Stimulated activated effector memory CD8-positive, alpha-beta T cell treated with anti-CD3 and anti-CD28 coated beads, Interleukin-12 subunit alpha, Interleukin-12 subunit beta, amount 100 ng/mL, for 72 hours (primary cell): ENCODE measurements around the gene PKIG.
"Not testable (repeated sequence)": the region's sequence is repeated elsewhere in the genome, so short reads cannot be mapped to it uniquely, and the experiment has no call there.

Experiments used
- ATAC-seq: fragments of 150-1000 bp; cut with Tn5 transposase; 2 replicates; pipeline ENCODE4 v1.10.0; 2021
- DNase-seq, 2 donors: peaks; one replicate each; pipeline ENCODE4 v3.0.0; 2021 to 2022; ENCODE audit warnings: low spot score in 2 of 2
- H3K27ac Mint-ChIP-seq: one replicate; pipeline ENCODE4 v1.8.0; 2022; ENCODE audit warnings: mild to moderate bottlenecking, mixed read lengths
- H3K36me3 Mint-ChIP-seq: one replicate; pipeline ENCODE4 v1.8.0; 2022; ENCODE audit warnings: mild to moderate bottlenecking, mixed read lengths
- H3K4me1 Mint-ChIP-seq: one replicate; pipeline ENCODE4 v1.8.0; 2022; ENCODE audit warnings: mixed read lengths
- H3K4me3 Mint-ChIP-seq: one replicate; pipeline ENCODE4 v1.8.0; 2022; ENCODE audit warnings: mild to moderate bottlenecking, mixed read lengths
- H3K9me3 Mint-ChIP-seq: one replicate; pipeline ENCODE4 v1.8.0; 2022; ENCODE audit warnings: mixed read lengths

PKIG gene

DNA sequence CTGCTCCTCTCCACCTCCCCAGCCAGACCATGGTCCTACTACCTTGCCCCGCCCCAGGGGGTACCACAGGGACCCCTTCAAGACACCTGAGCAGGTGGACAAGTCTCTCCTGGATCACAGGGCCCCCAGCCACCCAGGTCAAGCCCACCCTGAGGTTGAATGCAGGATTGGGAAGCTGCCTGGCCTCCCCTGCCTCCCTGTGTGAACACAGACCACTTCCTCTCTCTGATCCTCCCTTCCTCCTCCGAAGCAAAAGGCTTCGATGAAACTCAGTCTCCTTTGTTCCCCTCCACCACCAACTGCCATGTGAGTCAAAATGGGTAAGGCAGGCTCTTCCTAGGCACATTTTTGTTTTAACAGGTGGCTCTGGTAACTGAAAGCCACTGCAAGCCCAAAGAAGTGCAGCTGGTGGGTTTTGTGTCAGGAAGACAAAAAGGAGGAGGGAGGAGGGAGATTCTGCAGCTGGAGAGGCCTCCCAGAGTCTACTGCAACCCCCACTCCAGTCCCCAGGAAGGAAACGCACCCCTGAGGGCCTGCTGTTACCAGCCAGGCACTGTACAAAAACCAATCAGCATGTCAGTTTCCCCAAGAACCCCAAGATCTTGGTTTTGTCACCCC is 63.8 kb downstream of the PKIG start:
- Mint-ChIP-seq H3K27ac (peak overlapping the region; percentile 86), H3K4me1 (peaks cover 87% of the 10 kb centered on the region), H3K36me3 (peaks cover 10% of the 10 kb centered on the region), H3K4me3 (peak overlapping the region; percentile 57), H3K9me3 (no peaks in the 10 kb centered on the region)
- ATAC-seq (no peak), DNase-seq (peak in 1 of 2 donors; percentile 64)

DNA sequence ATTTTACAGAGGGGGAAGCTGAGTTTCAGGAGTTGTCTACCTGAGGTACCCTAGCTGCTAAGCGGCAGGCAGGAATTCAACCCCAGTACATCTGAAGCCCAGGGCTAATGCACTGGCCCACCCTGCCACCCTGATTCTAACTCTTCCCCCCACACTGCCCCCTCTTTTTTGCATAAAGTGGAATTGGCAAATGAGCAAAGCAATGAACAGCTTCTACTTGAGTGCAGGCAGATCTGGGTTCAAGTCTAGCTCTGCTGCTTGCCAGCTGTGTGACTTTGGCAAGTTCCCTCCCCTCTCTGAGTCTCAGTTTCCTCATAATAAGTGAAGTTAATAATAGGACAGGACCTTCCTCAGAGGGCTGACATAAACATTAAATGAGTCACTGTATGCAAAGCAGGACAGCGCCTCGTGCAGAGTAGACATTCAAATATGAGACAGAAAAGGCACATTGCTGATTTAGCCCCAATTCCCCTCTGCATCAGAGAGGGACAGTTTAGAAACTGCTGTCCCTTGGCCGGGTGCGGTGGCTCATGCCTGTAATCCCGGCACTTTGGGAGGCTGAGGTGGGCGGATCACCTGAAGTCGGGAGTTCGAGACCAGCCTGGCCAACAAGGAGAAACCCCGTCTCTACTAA is 64.4 kb downstream of the PKIG start:
- Mint-ChIP-seq H3K9me3 (no peaks in the 10 kb centered on the region), H3K4me1 (peaks cover 83% of the 10 kb centered on the region), H3K4me3 (peak overlapping the region; percentile 57), H3K36me3 (peaks cover 10% of the 10 kb centered on the region), H3K27ac (peak overlapping the region; percentile 86)
- DNase-seq (no peak), ATAC-seq (peak; percentile 42)

DNA sequence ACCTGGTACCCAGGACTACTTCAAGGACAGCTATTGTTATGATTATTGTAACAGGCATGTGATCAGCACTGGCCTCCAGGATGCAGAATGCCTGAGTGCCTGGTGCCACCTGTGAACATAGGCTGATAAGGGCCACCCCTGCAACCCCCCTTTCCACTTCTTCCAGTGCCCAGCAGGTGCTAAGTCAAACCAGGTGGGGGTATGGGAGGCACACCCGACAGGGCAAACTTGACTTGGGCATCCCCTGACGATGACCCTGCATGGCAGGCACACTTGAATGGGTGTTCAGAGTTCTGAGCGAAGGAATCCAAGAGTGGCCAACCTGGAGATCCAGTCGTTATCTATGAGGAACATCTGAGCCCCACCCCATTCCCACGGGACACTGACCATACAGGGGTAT is 65.7 kb downstream of the PKIG start:
- H3K4me1 Mint-ChIP-seq: peaks cover 78% of the 10 kb centered on the region
- H3K27ac Mint-ChIP-seq: peak overlapping the region; percentile 91
- no peak for DNase-seq
- no peak overlapping the region for H3K4me3 Mint-ChIP-seq
- no peaks in the 10 kb centered on the region for H3K9me3 Mint-ChIP-seq
- peaks cover 12% of the 10 kb centered on the region for H3K36me3 Mint-ChIP-seq
- ATAC-seq: no peak

DNA sequence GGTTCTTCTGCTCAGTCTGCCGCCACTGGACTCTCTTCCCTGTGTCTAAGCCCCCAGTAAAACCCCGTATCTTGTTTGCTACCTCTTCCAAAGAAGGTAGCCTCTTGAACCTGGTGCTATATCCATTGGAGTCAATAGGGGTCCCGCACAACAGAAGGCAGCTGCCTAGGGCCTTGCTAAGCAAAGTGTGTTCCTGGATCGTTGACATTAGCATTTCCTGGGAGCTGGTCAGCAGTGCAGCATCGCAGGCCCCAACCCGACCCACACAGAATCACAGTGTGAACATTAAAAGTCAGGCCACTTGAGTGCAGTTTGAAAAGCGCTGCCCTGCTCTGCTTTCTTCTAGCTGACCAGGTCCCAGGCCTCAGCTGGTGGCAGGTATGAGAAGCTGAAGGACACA is 66.2 kb downstream of the PKIG start:
- no peak overlapping the region for H3K4me3 Mint-ChIP-seq
- H3K27ac Mint-ChIP-seq: peak overlapping the region; percentile 91
- H3K4me1 Mint-ChIP-seq: peaks cover 78% of the 10 kb centered on the region
- no peaks in the 10 kb centered on the region for H3K9me3 Mint-ChIP-seq
- ATAC-seq: no peak
- peaks cover 15% of the 10 kb centered on the region for H3K36me3 Mint-ChIP-seq
- no peak for DNase-seq

DNA sequence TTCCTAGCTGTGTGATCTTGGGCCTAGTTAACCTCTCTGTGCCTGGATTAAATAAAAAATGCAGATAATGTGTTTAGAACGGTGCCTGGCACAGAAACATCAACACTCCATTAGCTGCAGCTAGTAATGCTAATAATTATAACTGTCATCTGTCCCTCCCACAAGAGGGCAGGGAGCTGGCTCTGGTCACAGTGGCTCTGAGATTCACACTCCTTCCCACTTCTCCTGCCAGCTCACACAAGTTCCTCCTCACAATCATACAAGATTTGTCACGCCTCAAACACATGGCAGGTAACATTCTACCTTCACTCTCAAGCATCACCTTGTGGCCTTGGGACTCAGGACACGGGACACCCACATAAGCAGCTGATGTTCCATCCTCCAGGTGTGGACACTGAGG is 66.7 kb downstream of the PKIG start:
- Mint-ChIP-seq H3K4me1 (peaks cover 78% of the 10 kb centered on the region), H3K27ac (peak overlapping the region; percentile 91), H3K4me3 (peak overlapping the region; percentile 68)

DNA sequence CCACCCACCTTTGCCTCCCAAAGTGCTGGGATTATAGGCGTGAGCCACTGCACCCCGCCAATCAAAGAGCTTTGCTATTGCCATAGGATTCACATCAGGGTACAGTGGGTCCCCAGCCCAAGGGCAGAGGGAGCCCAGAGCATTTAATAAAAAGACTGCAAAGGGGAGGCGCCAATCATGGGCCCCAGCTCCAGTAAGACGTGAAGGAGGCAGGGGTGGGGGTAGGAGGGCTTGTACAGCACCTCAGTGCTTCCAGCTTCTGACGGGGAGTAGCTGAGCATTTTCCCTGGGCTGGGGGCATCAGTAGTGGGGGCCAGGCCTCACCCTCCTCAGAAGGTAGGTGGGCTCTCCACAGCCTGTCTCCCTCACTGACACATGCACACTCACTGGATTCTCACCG is 67.6 kb downstream of the PKIG start:
- H3K36me3 Mint-ChIP-seq: peaks cover 9% of the 10 kb centered on the region

More for the DNA sequence above, 66.7 kb downstream of the PKIG start:
- Mint-ChIP-seq H3K9me3 (no peaks in the 10 kb centered on the region), H3K36me3 (peaks cover 12% of the 10 kb centered on the region)
- no peak for ATAC-seq
- no peak for DNase-seq

DNA sequence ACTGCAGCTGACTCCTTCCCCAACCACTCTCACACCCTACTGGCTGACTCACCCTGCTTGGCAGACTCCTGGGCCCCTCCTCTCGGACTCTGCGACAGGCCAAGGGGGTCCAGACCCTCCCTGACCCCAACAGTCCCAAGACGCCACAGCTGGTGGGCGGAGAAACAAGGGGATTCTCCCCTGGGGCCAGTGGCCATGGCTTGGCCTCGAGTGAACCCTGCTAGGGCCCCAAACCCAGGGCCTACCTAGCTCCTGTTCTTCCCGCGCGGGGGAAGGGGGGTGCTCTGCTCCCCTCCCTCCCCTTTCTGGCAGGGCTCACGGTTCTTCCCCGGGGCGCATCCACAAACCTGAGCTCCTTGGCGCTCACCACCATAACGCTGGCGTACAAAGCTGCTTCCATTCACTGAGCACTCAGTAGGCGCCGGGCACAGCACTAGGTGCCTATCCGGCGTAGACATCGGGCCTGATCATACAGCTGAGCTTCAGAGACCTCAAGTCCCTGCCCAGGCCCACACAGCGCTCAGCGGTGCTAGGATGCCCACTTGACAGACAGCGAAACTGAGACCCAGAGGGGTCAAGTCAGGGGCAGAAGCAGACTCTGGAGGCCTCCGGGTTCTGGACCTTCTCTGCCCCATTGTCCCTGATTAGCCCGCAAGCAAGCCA is 68.5 kb downstream of the PKIG start:
- Mint-ChIP-seq H3K9me3 (no peaks in the 10 kb centered on the region), H3K4me1 (peaks cover 67% of the 10 kb centered on the region), H3K4me3 (peak overlapping the region; percentile 68), H3K36me3 (peaks cover 7% of the 10 kb centered on the region), H3K27ac (peak overlapping the region; percentile 91)
- DNase-seq (peak; percentile 29 to 72), ATAC-seq (peak; percentile 67)

More for the DNA sequence above, 67.6 kb downstream of the PKIG start:
- peaks cover 72% of the 10 kb centered on the region for H3K4me1 Mint-ChIP-seq
- peak overlapping the region; percentile 68 for H3K4me3 Mint-ChIP-seq
- peak overlapping the region; percentile 91 for H3K27ac Mint-ChIP-seq
- DNase-seq (no peak), ATAC-seq (no peak)
- H3K9me3 Mint-ChIP-seq: no peaks in the 10 kb centered on the region

DNA sequence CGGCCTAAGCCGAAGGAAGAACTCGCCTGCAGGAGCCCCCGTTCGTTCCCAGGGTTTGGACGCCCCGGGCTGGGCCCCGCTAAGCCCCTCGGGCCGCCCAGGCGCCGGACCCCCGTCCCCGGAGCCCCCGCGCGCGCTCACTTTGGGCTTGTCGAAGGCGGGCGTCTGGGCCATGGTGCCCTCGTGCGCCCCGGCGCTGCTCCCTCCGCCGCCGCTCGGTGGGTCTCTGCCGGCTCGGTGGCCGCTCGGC is 69.0 kb downstream of the PKIG start:
- ATAC-seq (no peak), DNase-seq (no peak)
- H3K27ac Mint-ChIP-seq: peak overlapping the region; percentile 91
- H3K4me1 Mint-ChIP-seq: peaks cover 63% of the 10 kb centered on the region
- no peaks in the 10 kb centered on the region for H3K9me3 Mint-ChIP-seq
- peaks cover 4% of the 10 kb centered on the region for H3K36me3 Mint-ChIP-seq
- H3K4me3 Mint-ChIP-seq: peak overlapping the region; percentile 68

DNA sequence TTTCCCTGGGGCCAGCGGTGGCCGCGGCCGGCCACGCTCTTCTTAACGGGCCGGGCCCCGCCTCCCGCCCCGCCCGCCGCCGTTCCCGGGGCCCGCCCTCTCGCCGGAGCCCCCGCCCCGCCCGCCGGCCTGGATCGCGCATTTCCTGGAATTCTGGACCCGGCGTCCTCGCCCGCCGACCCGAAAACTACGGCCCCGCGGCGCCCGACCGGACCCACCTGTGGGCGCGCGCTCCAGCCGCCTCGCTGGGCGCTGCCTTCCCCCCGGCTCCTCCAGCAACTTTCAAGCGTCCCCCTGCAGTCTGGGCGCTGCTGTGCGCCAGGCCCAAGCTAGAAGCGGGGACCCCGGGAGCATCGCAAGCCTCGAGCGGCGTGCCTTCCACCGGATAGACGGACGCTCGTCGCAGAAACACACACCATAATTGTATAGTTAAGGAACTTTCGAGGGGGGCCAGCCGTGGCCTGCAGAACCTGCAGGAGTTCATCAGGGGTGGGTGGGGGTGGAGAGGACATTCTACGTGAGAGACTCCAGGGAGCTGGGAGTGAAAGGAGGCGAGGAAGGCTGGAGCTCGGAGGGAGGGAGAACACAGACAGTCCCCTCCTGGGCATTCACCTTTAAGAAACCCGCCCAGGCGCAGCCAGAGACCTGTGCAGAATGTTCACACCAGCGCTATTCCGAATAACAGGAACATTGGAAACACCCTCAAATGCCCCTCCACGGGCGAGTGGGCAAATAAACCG is 69.5 kb downstream of the PKIG start, which contains the start of gene ADA:
Gene ADA (minus strand): TSS at position 16 of the 740 bp plus-strand sequence. CDS start 92 bp downstream, outside the sequence.
- Mint-ChIP-seq H3K4me3 (peak within 1 kb of the TSS; percentile 68), H3K9me3 (no peaks in the 10 kb centered on the region), H3K4me1 (peaks cover 58% of the 10 kb centered on the region), H3K27ac (peak within 1 kb of the TSS; percentile 91), H3K36me3 (peaks cover 4% of the 10 kb centered on the region)
- DNase-seq (peak; percentile 43 to 78), ATAC-seq (peak; percentile 74)

DNA sequence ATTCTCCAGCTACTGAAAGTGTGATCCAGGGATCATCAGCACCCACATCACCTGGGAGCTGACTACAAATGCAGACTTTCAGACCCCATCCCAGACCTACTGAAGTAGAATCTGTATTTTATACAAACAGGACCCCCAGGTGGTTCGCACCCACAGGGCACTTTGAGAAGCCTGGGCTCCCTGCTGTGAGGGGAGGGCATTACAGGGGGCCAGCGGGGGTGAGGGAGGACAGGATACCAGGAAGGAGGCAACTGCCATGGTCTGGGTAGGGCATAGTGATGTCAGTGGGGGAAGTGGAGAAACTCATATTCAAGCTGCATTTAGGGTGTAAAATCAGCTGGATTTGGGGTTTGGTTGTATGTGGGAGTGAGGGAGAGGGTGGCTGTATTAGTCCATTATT is 71.2 kb downstream of the PKIG start:
- no peaks in the 10 kb centered on the region for H3K9me3 Mint-ChIP-seq
- ATAC-seq: no peak
- H3K4me3 Mint-ChIP-seq: peak overlapping the region; percentile 68
- H3K27ac Mint-ChIP-seq: peak overlapping the region; percentile 76
- peaks cover 4% of the 10 kb centered on the region for H3K36me3 Mint-ChIP-seq
- DNase-seq: no peak
- peaks cover 48% of the 10 kb centered on the region for H3K4me1 Mint-ChIP-seq

DNA sequence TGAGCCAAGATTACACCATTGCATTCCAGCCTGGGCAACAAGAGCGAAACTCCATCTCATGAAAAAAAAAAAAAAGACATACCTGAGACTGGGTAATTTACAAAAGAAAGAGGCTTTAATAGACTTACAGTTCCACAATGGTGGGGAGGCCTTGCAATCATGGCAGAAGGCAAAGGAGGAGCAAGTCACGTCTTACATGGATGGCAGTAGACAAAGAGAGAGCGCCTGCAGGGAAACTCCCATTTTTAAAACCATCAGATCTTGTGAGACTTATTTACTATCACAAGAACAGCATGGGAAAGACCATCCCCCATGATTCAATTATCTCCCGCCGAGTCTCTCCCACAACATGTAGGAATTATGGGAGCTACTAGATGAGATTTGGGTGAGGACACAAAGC is 71.8 kb downstream of the PKIG start:
- peaks cover 41% of the 10 kb centered on the region for H3K4me1 Mint-ChIP-seq
- not testable (repeated sequence) for H3K4me3 Mint-ChIP-seq, ATAC-seq, H3K9me3 Mint-ChIP-seq, H3K36me3 Mint-ChIP-seq, H3K27ac Mint-ChIP-seq, DNase-seq

DNA sequence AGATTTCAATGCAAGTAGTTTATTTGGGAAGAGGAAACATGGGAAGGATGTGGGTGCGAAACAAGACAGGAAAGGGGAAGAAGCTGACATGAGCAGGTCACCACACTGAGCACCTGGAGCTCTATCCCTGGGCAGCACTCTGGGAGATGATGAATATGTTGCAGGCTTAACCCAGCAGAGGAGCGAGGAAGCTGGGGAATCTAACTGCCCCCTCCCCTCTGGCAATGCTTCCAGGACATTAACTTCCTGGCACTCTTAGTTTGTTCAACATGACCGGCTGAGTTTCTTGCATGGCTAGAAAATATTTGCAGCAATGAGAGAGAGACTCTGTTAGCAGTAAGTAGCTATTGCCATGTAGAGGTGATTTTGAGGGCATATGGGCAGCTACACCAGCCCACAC is 74.1 kb downstream of the PKIG start:
- H3K4me1 Mint-ChIP-seq: peaks cover 29% of the 10 kb centered on the region
- H3K9me3 Mint-ChIP-seq: no peaks in the 10 kb centered on the region

DNA sequence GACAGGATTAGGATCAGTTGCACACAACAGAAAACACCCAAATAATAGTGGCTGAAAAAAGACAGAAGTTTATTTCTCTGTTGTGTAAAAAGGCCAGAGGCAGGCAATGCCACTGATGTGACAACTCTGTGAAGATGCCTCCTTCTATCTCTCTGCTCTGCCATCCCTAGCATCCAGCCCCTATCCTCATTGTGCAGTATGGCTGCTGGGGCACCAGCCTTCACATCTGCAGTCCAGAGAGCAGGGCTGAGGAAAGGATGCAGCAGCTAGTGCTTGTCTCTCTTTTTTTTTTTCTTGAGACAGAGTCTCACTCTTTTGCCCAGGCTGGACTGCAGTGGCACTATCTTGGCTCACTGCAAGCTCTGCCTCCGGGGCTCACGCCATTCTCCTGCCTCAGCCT is 75.5 kb downstream of the PKIG start:
- DNase-seq (no peak), ATAC-seq (no peak)
- no peak overlapping the region for H3K27ac Mint-ChIP-seq
- no peaks in the 10 kb centered on the region for H3K9me3 Mint-ChIP-seq
- peaks cover 26% of the 10 kb centered on the region for H3K4me1 Mint-ChIP-seq
- no peak overlapping the region for H3K4me3 Mint-ChIP-seq
- H3K36me3 Mint-ChIP-seq: peaks cover 4% of the 10 kb centered on the region

More for the DNA sequence above, 74.1 kb downstream of the PKIG start:
- no peak for DNase-seq
- Mint-ChIP-seq H3K36me3 (peaks cover 4% of the 10 kb centered on the region), H3K27ac (no peak overlapping the region), H3K4me3 (no peak overlapping the region)
- no peak for ATAC-seq

DNA sequence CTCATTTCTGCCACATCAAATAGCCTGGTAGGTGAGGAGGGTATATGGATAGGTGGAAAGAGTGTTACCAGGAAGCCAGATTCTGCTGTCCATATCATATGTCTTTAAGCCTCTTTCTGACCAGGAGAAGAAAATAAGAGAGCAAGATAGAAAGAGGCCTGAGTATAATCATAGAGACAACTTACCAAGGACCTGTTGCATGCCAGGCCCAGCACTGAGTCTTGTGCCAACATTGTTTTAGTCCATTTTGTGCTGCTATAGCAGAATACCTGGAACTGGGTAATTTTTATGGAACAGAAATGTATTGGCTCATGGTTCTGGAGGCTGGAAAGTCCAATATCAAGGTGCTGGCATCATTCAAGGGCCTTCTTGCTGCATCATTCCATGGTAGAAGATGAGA is 76.4 kb downstream of the PKIG start:
- Mint-ChIP-seq H3K27ac (no peak overlapping the region), H3K9me3 (no peaks in the 10 kb centered on the region), H3K4me3 (no peak overlapping the region), H3K4me1 (peaks cover 17% of the 10 kb centered on the region), H3K36me3 (no peaks in the 10 kb centered on the region)
- DNase-seq (no peak), ATAC-seq (no peak)

DNA sequence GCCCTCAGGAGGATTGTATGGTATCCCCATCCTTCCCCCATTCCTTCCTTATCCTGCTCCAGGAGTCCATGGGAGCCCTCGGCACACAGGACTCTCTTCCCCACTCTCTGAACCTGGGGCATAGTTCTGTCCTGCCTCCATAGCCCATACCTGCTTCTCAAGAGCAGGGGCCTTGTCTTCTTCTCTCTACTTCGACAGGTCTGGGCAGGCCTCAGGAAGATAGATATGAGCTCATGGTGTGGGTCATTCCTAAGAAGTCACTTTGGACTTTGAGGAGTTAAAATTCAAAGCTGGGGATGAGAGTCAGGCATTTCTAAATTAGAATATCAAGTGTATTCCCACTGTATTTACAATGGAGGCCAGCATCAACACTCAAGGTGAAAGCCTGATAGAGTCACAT is 77.6 kb downstream of the PKIG start:
- H3K4me3 Mint-ChIP-seq: no peak overlapping the region
- peak overlapping the region; percentile 66 for H3K27ac Mint-ChIP-seq
- ATAC-seq (no peak), DNase-seq (no peak)
- no peaks in the 10 kb centered on the region for H3K9me3 Mint-ChIP-seq
- H3K36me3 Mint-ChIP-seq: no peaks in the 10 kb centered on the region
- H3K4me1 Mint-ChIP-seq: peaks cover 11% of the 10 kb centered on the region
